Naive thymus-derived CD8-positive, alpha-beta T cell (primary cell): ENCODE data around the gene DNAH6. TPM values are rescaled to one million over a fixed set of nuclear protein-coding genes. Genes with fewer than 3 reads are reported as not detected.

Experiments
- ATAC-seq, 2 donors: fragments of 150-1000 bp; cut with Tn5 transposase in 1 of 2; sonication (Bioruptor Pico), chemical (Tn5 transposase) in 1 of 2; 1 replicate in 1 of 2; 2 replicates in 1 of 2; pipeline ENCODE4 v1.10.0; 2021; ENCODE audit warnings: mild to moderate bottlenecking in 2 of 2, moderate library complexity in 2 of 2
- POLR2A ChIA-PET: fragments of 350-600 bp; sonication (Branson Sonifier 250); formaldehyde crosslinking; loops from one replicate; lab custom pipeline; 2021; ENCODE audit warnings: antibody characterized with exemption; lab: Charles Lee
- DNase-seq, 10 donors: peaks; one replicate each; pipeline versions ENCODE4 v3.0.0 to v3.0.0-alpha.2; 2020 to 2022
- H3K27ac Mint-ChIP-seq, 10 donors: one replicate each; pipeline ENCODE4 v1.8.0; 2020 to 2022; ENCODE audit warnings: mild to moderate bottlenecking in 10 of 10, mixed read lengths in 10 of 10, moderate library complexity in 4 of 10, inconsistent platforms in 1 of 10
- H3K27me3 Mint-ChIP-seq, 5 donors: one replicate each; pipeline ENCODE4 v1.8.0; 2021 to 2022; ENCODE audit warnings: mixed read lengths in 5 of 5
- H3K36me3 Mint-ChIP-seq, 3 donors: one replicate each; pipeline ENCODE4 v1.8.0; 2020 to 2022; ENCODE audit warnings: mixed read lengths in 3 of 3, mild to moderate bottlenecking in 2 of 3, inconsistent platforms in 1 of 3
- H3K4me1 Mint-ChIP-seq, 4 donors: one replicate each; pipeline ENCODE4 v1.8.0; 2021 to 2022; ENCODE audit warnings: mixed read lengths in 4 of 4
- H3K4me3 Mint-ChIP-seq, 10 donors: one replicate each; pipeline ENCODE4 v1.8.0; 2020 to 2022; ENCODE audit warnings: mild to moderate bottlenecking in 10 of 10, mixed read lengths in 10 of 10, moderate library complexity in 6 of 10, inconsistent platforms in 1 of 10
- H3K9me3 Mint-ChIP-seq, 9 donors: one replicate each; pipeline ENCODE4 v1.8.0; 2020 to 2022; ENCODE audit warnings: mixed read lengths in 9 of 9, mild to moderate bottlenecking in 3 of 9, inconsistent platforms in 1 of 9, moderate library complexity in 1 of 9
- polyA plus RNA-seq, 3 donors: library from polyadenylated mRNA; unstranded; fragments of 300-500 nt; fragmentation: Illumina TruSeq; gene quantifications; one replicate each; pipeline ENCODE4 v1.2.3, GENCODE V29; 2021
- total RNA-seq, 8 experiments: library from RNA in 2 of 8; stranded (reverse) in 2 of 8; gene quantifications; one replicate each; pipeline ENCODE4 v1.2.3 and lab custom pipeline; 2021 to 2026

The DNAH6 gene
- total and polyA plus RNA-seq, 5 experiments from 2014 or later = 0.74 to 1.6 (median 1.2) TPM

- ATAC-seq = no peak
- peaks cover 21 to 63% (median 48%) of the 10 kb centered on the region in 4 donors for H3K4me1 Mint-ChIP-seq
- peaks cover 0 to 10% (median 3%) of the 10 kb centered on the region in 9 donors for H3K9me3 Mint-ChIP-seq
- no peaks in the 10 kb centered on the region for H3K27me3 Mint-ChIP-seq
- H3K36me3 Mint-ChIP-seq = peaks cover 6 to 17% (median 6%) of the 10 kb centered on the region in 3 donors
- no peak for DNase-seq
- H3K27ac Mint-ChIP-seq = peak overlapping the region in 2 of 10 donors; percentile 11 to 64
- H3K4me3 Mint-ChIP-seq = no peak overlapping the region
- POLR2A ChIA-PET = interaction anchor here (1.2 kb wide), 1 partner anchor 54 kb away, joined by 4 read pairs; no protein-coding TSS in a partner anchor
These were observed 270.3 kb downstream of the DNAH6 start for GRCh38 chr2:84786601-84787000.

GRCh38 chr2:84788027-84788426, 271.7 kb downstream of the DNAH6 start:
- peak overlapping the region in 1 of 10 donors; percentile 22 for H3K27ac Mint-ChIP-seq
- POLR2A ChIA-PET = interaction anchor here (0.7 kb wide), 1 partner anchor 141 kb away, joined by 5 read pairs; no protein-coding TSS in a partner anchor
- peaks cover 0 to 14% (median 4%) of the 10 kb centered on the region in 9 donors for H3K9me3 Mint-ChIP-seq
- peaks cover 16 to 49% (median 34%) of the 10 kb centered on the region in 4 donors for H3K4me1 Mint-ChIP-seq
- H3K4me3 Mint-ChIP-seq = no peak overlapping the region
- no peak for DNase-seq
- H3K36me3 Mint-ChIP-seq = peaks cover 6 to 19% (median 13%) of the 10 kb centered on the region in 3 donors
- no peak for ATAC-seq
- H3K27me3 Mint-ChIP-seq = no peaks in the 10 kb centered on the region

- Mint-ChIP-seq H3K27ac (no peak overlapping the region), H3K9me3 (peaks cover 0 to 16% (median 6%) of the 10 kb centered on the region in 9 donors), H3K27me3 (no peaks in the 10 kb centered on the region), H3K36me3 (peaks cover 6 to 23% (median 13%) of the 10 kb centered on the region in 3 donors), H3K4me3 (no peak overlapping the region), H3K4me1 (peaks cover 11 to 44% (median 29%) of the 10 kb centered on the region in 4 donors)
- POLR2A ChIA-PET = interaction anchor here (0.7 kb wide), 1 partner anchor 140 kb away, joined by 5 read pairs; no protein-coding TSS in a partner anchor
- DNase-seq (no peak), ATAC-seq (no peak)
These were observed 272.2 kb downstream of the DNAH6 start for GRCh38 chr2:84788498-84788897.

DNA sequence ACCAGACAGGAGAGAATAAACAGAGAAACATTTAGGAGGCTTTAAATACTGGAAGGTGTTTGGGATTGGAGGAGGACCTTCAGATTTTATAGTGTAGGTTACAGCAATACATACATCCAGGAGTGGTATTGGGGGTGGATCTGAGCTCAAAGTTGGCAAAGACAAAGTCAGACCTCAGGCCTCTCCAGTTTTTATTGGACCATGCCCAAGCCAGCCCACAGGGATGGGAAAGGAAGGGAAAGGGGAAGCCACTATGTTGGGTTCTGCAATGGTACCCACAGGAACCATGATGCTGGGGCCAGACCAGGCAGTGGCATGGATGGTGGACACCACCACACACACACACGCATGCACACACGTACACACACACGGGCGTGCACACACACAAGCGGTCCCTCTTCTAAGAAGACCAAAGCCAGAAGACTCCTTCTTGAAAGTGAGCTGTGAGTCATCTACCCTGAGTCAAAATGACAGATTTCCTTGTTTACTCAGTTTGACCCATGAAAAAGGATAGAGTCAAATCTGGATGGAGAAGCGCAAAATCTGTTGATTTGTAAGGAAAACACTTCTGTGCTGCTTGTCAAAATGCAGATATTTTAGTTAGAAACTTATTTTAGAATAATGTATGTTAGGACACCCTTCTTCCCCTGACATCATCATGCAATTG, 276.7 kb downstream of the DNAH6 start:
- Mint-ChIP-seq H3K36me3 (peaks cover 3 to 18% (median 7%) of the 10 kb centered on the region in 3 donors), H3K4me3 (no peak overlapping the region), H3K27me3 (no peaks in the 10 kb centered on the region), H3K4me1 (peaks cover 3 to 22% (median 9%) of the 10 kb centered on the region in 4 donors), H3K9me3 (peaks cover 0 to 10% (median 6%) of the 10 kb centered on the region in 9 donors), H3K27ac (peak overlapping the region in 1 of 10 donors; percentile 18)
- ATAC-seq = no peak
- no peak for DNase-seq
- POLR2A ChIA-PET = interaction anchor here (0.8 to 1.5 kb wide), 2 partner anchors 10 to 22 kb away, joined by 3 to 5 read pairs; no protein-coding TSS in a partner anchor

- no peak overlapping the region for H3K4me3 Mint-ChIP-seq
- POLR2A ChIA-PET = interaction anchor here (0.8 to 1.5 kb wide), 2 partner anchors 11 to 21 kb away, joined by 3 to 5 read pairs; no protein-coding TSS in a partner anchor
- no peak overlapping the region for H3K27ac Mint-ChIP-seq
- peaks cover 5 to 12% (median 7%) of the 10 kb centered on the region in 3 donors for H3K36me3 Mint-ChIP-seq
- no peak for ATAC-seq
- DNase-seq = no peak
- no peaks in the 10 kb centered on the region for H3K27me3 Mint-ChIP-seq
- H3K4me1 Mint-ChIP-seq = peaks cover 6 to 20% (median 11%) of the 10 kb centered on the region in 4 donors
- H3K9me3 Mint-ChIP-seq = peaks cover 0 to 10% (median 5%) of the 10 kb centered on the region in 9 donors
These were observed 277.3 kb downstream of the DNAH6 start for GRCh38 chr2:84793641-84794040.

DNA sequence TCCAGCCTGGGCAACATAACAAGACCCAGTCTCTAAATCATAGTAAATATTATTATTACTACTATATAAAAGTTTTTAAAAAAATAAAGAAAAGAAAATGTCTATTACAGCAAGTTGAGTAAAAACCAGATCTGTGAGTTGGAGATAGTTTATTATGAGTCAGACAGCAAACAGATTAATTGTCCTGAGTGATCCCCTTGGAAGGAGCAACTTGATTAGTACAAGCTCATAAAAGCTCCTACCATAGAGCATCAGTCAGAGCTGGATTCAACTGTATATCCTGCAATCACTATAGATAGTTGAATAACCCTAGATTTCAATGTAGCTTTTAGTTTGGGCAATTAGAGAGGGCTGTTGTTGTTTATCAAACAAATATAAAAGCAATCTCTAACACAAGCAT, 280.5 kb downstream of the DNAH6 start:
- POLR2A ChIA-PET = interaction anchor here (1.3 kb wide), 1 partner anchor 17 kb away, joined by 3 read pairs; no protein-coding TSS in a partner anchor

DNA sequence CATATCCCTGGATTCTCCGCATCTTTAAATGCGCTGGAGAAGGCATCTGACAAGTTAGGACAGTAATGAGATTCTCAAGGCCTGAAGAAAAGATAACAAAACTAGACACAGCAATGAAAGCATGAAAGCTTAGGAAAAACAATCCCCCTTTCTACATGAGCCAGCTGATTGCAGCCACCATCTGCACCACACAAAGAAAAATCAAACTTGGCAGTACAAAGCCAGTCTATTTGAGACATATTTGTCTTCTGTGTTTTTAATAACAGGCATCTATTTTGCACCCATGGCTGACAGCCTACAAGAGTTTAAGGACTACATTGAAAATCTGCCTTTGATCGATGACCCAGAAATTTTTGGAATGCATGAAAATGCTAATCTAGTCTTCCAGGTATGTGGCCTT, 281.0 kb downstream of the DNAH6 start:
- Mint-ChIP-seq H3K27ac (peak overlapping the region in 3 of 10 donors; percentile 14 to 67 (median 43)), H3K9me3 (peaks cover 0 to 15% (median 10%) of the 10 kb centered on the region in 9 donors), H3K27me3 (no peaks in the 10 kb centered on the region), H3K36me3 (peaks cover 2 to 22% (median 6%) of the 10 kb centered on the region in 3 donors), H3K4me3 (no peak overlapping the region), H3K4me1 (peaks cover 12 to 25% (median 22%) of the 10 kb centered on the region in 4 donors)
- DNase-seq (no peak), ATAC-seq (no peak)
- POLR2A ChIA-PET = no interaction called here

More for the DNA sequence above, 280.5 kb downstream of the DNAH6 start:
- DNase-seq (no peak), ATAC-seq (no peak)
- H3K36me3 Mint-ChIP-seq = peaks cover 2 to 17% (median 7%) of the 10 kb centered on the region in 3 donors
- H3K9me3 Mint-ChIP-seq = peaks cover 0 to 11% (median 7%) of the 10 kb centered on the region in 9 donors
- peaks cover 12 to 25% (median 20%) of the 10 kb centered on the region in 4 donors for H3K4me1 Mint-ChIP-seq
- H3K27me3 Mint-ChIP-seq = no peaks in the 10 kb centered on the region
- peak overlapping the region in 2 of 10 donors; percentile 43 to 67 for H3K27ac Mint-ChIP-seq
- no peak overlapping the region for H3K4me3 Mint-ChIP-seq

- Mint-ChIP-seq H3K36me3 (peaks cover 0 to 20% (median 2%) of the 10 kb centered on the region in 3 donors), H3K27me3 (no peaks in the 10 kb centered on the region), H3K4me1 (peaks cover 12 to 25% (median 22%) of the 10 kb centered on the region in 4 donors), H3K4me3 (peak overlapping the region in 5 of 10 donors; percentile 1 to 67 (median 34)), H3K9me3 (peaks cover 0 to 16% (median 6%) of the 10 kb centered on the region in 9 donors), H3K27ac (peak overlapping the region in 8 of 10 donors; percentile 1 to 80 (median 26))
- POLR2A ChIA-PET = interaction anchor here (1.1 to 1.3 kb wide), 2 partner anchors 17 to 315 kb away, joined by 3 to 4 read pairs; no protein-coding TSS in a partner anchor
- ATAC-seq = no peak
- DNase-seq = no peak
These were observed 283.5 kb downstream of the DNAH6 start for GRCh38 chr2:84799772-84800171.

GRCh38 chr2:84800194-84800805, 284.0 kb downstream of the DNAH6 start:
- Mint-ChIP-seq H3K4me3 (peak overlapping the region in 8 of 10 donors; percentile 1 to 67 (median 28)), H3K9me3 (peaks cover 0 to 16% (median 6%) of the 10 kb centered on the region in 9 donors), H3K4me1 (peaks cover 12 to 29% (median 24%) of the 10 kb centered on the region in 4 donors), H3K36me3 (peaks cover 0 to 22% (median 2%) of the 10 kb centered on the region in 3 donors), H3K27ac (peak overlapping the region; percentile 1 to 80 (median 26)), H3K27me3 (no peaks in the 10 kb centered on the region)
- ATAC-seq (no peak), DNase-seq (no peak)
- POLR2A ChIA-PET = no interaction called here

DNA sequence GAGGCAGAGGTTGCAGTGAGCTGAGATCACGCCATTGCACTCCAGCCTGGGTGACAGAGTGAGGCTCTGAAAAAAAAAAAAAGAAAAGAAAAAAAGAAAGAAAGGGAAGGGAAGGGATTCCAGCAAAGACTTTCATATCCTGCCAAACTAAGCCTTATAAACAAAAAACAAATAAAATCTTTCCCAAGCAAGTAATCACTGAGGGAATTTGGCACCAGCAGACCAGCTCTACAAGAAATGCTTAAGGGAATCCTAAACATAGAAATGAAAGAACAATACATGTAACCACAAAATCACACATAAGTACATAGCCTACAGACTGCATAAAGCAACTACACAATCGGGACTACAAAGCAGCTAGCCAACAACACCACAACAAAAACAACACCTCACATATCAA, 285.5 kb downstream of the DNAH6 start:
- Mint-ChIP-seq H3K9me3 (peaks cover 0 to 16% (median 6%) of the 10 kb centered on the region in 9 donors), H3K4me1 (peaks cover 12 to 40% (median 35%) of the 10 kb centered on the region in 4 donors), H3K27ac (peak overlapping the region in 1 of 10 donors; percentile 5), H3K27me3 (no peaks in the 10 kb centered on the region), H3K4me3 (no peak overlapping the region), H3K36me3 (peaks cover 0 to 22% (median 2%) of the 10 kb centered on the region in 3 donors)
- POLR2A ChIA-PET = no interaction called here
- DNase-seq = no peak
- ATAC-seq = no peak

DNA sequence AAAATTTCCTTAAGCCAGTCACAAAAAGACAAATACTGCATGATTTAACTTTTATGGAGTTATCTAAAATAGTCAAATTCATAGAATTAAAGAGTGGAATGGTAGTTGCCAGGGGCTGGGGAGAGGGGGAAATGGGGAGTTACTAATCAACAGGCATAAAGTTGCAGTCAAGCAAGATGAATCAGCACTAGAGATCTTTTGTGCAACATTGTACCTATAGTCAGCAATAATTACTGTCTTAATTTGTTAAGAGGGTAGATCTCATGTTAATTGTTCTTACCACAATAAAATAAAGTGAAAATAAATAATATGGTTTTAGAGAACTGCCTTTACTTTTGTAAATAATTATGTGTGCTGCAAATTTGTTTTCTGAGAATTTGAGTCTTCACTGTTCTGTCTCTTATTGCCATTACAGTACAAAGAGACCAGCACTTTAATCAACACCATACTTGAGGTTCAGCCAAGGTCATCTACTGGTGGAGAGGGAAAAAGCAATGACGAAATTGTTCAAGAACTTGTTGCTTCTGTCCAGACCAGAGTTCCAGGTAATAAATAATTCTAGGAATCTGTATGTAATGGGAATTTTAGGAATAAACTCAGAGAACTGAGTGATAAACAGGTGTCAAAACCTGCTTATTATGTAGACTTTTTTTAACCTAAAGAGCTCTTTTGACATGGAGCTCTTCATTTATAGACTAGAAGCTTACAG, 289.1 kb downstream of the DNAH6 start:
- POLR2A ChIA-PET = no interaction called here
- H3K36me3 Mint-ChIP-seq = peaks cover 0 to 18% (median 0%) of the 10 kb centered on the region in 3 donors
- no peak for DNase-seq
- no peak overlapping the region for H3K27ac Mint-ChIP-seq
- H3K4me1 Mint-ChIP-seq = peaks cover 11 to 52% (median 38%) of the 10 kb centered on the region in 4 donors
- ATAC-seq = no peak
- no peak overlapping the region for H3K4me3 Mint-ChIP-seq
- no peaks in the 10 kb centered on the region for H3K27me3 Mint-ChIP-seq
- peaks cover 0 to 16% (median 6%) of the 10 kb centered on the region in 9 donors for H3K9me3 Mint-ChIP-seq
